Hepatocyte (in vitro differentiated cells): Measurements from ENCODE around the gene ASCL1. TPM values are rescaled to one million over a fixed set of nuclear protein-coding genes. Genes with fewer than 3 reads are reported as not detected.

Experiments used
- DNase-seq: peaks from one replicate; pipeline ENCODE4 v3.0.0-alpha.2; 2016; ENCODE audit warnings: low spot score
- H2AFZ ChIP-seq: fragments of 200-600 bp; sonication (generic); 2 replicates; pipeline ENCODE4 v1.6.0; 2016; ENCODE audit warnings: antibody characterized with exemption, mild to moderate bottlenecking
- H3K27ac ChIP-seq: fragments of 200-600 bp; sonication (generic); 2 replicates; pipeline ENCODE4 v1.5.1; 2016; ENCODE audit warnings: mild to moderate bottlenecking
- H3K27me3 ChIP-seq: fragments of 200-600 bp; sonication (generic); 2 replicates; pipeline ENCODE4 v1.6.1; 2016
- H3K36me3 ChIP-seq: fragments of 200-600 bp; sonication (generic); replicated peaks from 2 replicates; pipeline ENCODE4 v1.5.1; 2016; ENCODE audit warnings: low read depth; ENCODE audit not compliant: insufficient read depth
- H3K4me1 ChIP-seq: fragments of 200-600 bp; sonication (generic); 2 replicates; pipeline ENCODE4 v1.5.1; 2016; ENCODE audit warnings: mild to moderate bottlenecking, moderate library complexity; ENCODE audit not compliant: insufficient read depth
- H3K4me2 ChIP-seq: fragments of 200-600 bp; sonication (generic); 2 replicates; pipeline ENCODE4 v1.6.0; 2016
- H3K4me3 ChIP-seq: fragments of 200-600 bp; sonication (generic); 2 replicates; pipeline ENCODE4 v1.5.1; 2016; ENCODE audit warnings: mild to moderate bottlenecking
- H3K79me2 ChIP-seq: fragments of 200-600 bp; sonication (generic); 2 replicates; pipeline ENCODE4 v1.6.0; 2017; ENCODE audit warnings: mild to moderate bottlenecking
- H3K9me2 ChIP-seq: fragments of 200-600 bp; sonication (generic); replicated peaks from 2 replicates; pipeline ENCODE4 v1.6.0; 2017; ENCODE audit warnings: mild to moderate bottlenecking; ENCODE audit not compliant: insufficient read depth
- H3K9me3 ChIP-seq: fragments of 200-600 bp; sonication (generic); 2 replicates; pipeline ENCODE4 v1.5.1; 2016; ENCODE audit warnings: low read depth, mild to moderate bottlenecking
- H4K20me1 ChIP-seq: fragments of 200-600 bp; sonication (generic); 2 replicates; pipeline ENCODE4 v1.6.0; 2016; ENCODE audit warnings: mild to moderate bottlenecking; ENCODE audit not compliant: insufficient read depth, poor library complexity, severe bottlenecking
- CTCF ChIP-seq: fragments of 200-600 bp; sonication (generic); IDR thresholded peaks from 2 replicates; pipeline ENCODE4 v1.5.1; 2016; ENCODE audit warnings: antibody characterized with exemption, mild to moderate bottlenecking; ENCODE audit not compliant: poor library complexity
- EZH2 ChIP-seq: fragments of 200-600 bp; sonication (generic); IDR thresholded peaks from 2 replicates; pipeline ENCODE4 v1.6.1; 2016; ENCODE audit warnings: antibody characterized with exemption, mild to moderate bottlenecking, borderline replicate concordance
- EZH2phosphoT487 ChIP-seq: fragments of 200-600 bp; sonication (generic); IDR thresholded peaks from one replicate; pipeline ENCODE4 v1.6.1; 2018; ENCODE audit warnings: antibody characterized with exemption, mild to moderate bottlenecking, low read depth, moderate library complexity; ENCODE audit not compliant: unreplicated experiment, severe bottlenecking
- WGBS: methylation state at CpG from one replicate; pipeline ENCODE4 v1.1.6; 2016; ENCODE audit warnings: low lambda C conversion rate; ENCODE audit errors: missing lambda C conversion rate; 5-methylcytosine and 5-hydroxymethylcytosine counted together
- polyA plus RNA-seq: library from polyadenylated mRNA; unstranded; fragments of >200 nt; fragmentation: Nextera tagmentation; extraction: Ambion mirVana; gene quantifications from 2 replicates; pipeline ENCODE4 v1.2.1, GENCODE V29; 2016
- total RNA-seq: library from RNA; depleted of rRNA; stranded (reverse); fragments of >200 nt; gene quantifications from 2 replicates; pipeline ENCODE4 v1.2.3, GENCODE V29; 2014

The ASCL1 gene
- total and polyA plus RNA-seq, 2 experiments from 2014 or later = 1.7 TPM; not detected in 1

GRCh38 chr12:102920271-102920670, 37.2 kb upstream of the ASCL1 start:
- H3K27me3 ChIP-seq = no peaks in the 10 kb centered on the region
- DNase-seq = peak; percentile 12
- no peaks in the 10 kb centered on the region for H3K79me2 ChIP-seq
- H3K4me3 ChIP-seq = no peak overlapping the region
- TF ChIP-seq CTCF = no peak
- no peak for TF ChIP-seq EZH2phosphoT487
- TF ChIP-seq EZH2 = no peak
- no peaks in the 10 kb centered on the region for H4K20me1 ChIP-seq
- H3K27ac ChIP-seq = peak overlapping the region; percentile 19
- peaks cover 4% of the 10 kb centered on the region for H3K4me1 ChIP-seq
- no peaks in the 10 kb centered on the region for H3K9me2 ChIP-seq
- H3K4me2 ChIP-seq = peak overlapping the region; percentile 6
- H3K36me3 ChIP-seq = no peaks in the 10 kb centered on the region
- no peaks in the 10 kb centered on the region for H3K9me3 ChIP-seq
- H2AFZ ChIP-seq = no peak overlapping the region

GRCh38 chr12:102921240-102921639, 36.2 kb upstream of the ASCL1 start:
- Histone ChIP-seq H3K79me2 (no peaks in the 10 kb centered on the region), H3K27me3 (no peaks in the 10 kb centered on the region), H3K27ac (no peak overlapping the region), H3K9me2 (no peaks in the 10 kb centered on the region), H3K9me3 (no peaks in the 10 kb centered on the region), H3K4me3 (no peak overlapping the region), H3K36me3 (no peaks in the 10 kb centered on the region), H4K20me1 (no peaks in the 10 kb centered on the region), H3K4me2 (no peak overlapping the region), H3K4me1 (peaks cover 4% of the 10 kb centered on the region), H2AFZ (no peak overlapping the region)
- TF ChIP-seq CTCF (no peak), EZH2phosphoT487 (no peak), EZH2 (no peak)
- DNase-seq = no peak

- H3K4me1 ChIP-seq = no peaks in the 10 kb centered on the region
- no peak for DNase-seq
- no peaks in the 10 kb centered on the region for H3K27me3 ChIP-seq
- no peaks in the 10 kb centered on the region for H3K79me2 ChIP-seq
- TF ChIP-seq EZH2phosphoT487 (no peak), EZH2 (no peak), CTCF (no peak)
- no peaks in the 10 kb centered on the region for H3K36me3 ChIP-seq
- H3K9me3 ChIP-seq = no peaks in the 10 kb centered on the region
- H4K20me1 ChIP-seq = no peaks in the 10 kb centered on the region
- H3K9me2 ChIP-seq = no peaks in the 10 kb centered on the region
- H3K4me2 ChIP-seq = no peak overlapping the region
- no peak overlapping the region for H3K27ac ChIP-seq
- H3K4me3 ChIP-seq = no peak overlapping the region
- no peak overlapping the region for H2AFZ ChIP-seq
Observed at GRCh38 chr12:102927220-102927619, 30.3 kb upstream of the ASCL1 start.

- H3K4me3 ChIP-seq = no peak overlapping the region
- WGBS = 73% methylated on average over 1 of the region's 1 CpG
- H2AFZ ChIP-seq = no peak overlapping the region
- H3K27ac ChIP-seq = no peak overlapping the region
- no peak overlapping the region for H3K4me2 ChIP-seq
- no peaks in the 10 kb centered on the region for H3K9me2 ChIP-seq
- no peaks in the 10 kb centered on the region for H3K4me1 ChIP-seq
- no peak for DNase-seq
- no peaks in the 10 kb centered on the region for H3K36me3 ChIP-seq
- no peaks in the 10 kb centered on the region for H3K27me3 ChIP-seq
- TF ChIP-seq CTCF (no peak), EZH2phosphoT487 (no peak), EZH2 (no peak)
- H4K20me1 ChIP-seq = no peaks in the 10 kb centered on the region
- H3K9me3 ChIP-seq = no peaks in the 10 kb centered on the region
- no peaks in the 10 kb centered on the region for H3K79me2 ChIP-seq
Observed at GRCh38 chr12:102933168-102933567, 24.3 kb upstream of the ASCL1 start.
